Parathyroid adenoma (tissue), 2 donors: ENCODE data around the gene ERBB2.

Experiments
- H2AFZ ChIP-seq: fragments of 300-600 bp; sonication (generic); one replicate; pipeline ENCODE4 v1.7.0; 2017; ENCODE audit warnings: antibody characterized with exemption, mild to moderate bottlenecking
- H3K27ac ChIP-seq: fragments of 300-600 bp; sonication (generic); one replicate; pipeline ENCODE4 v1.7.0; 2017
- H3K27me3 ChIP-seq: fragments of 300-600 bp; sonication (generic); one replicate; pipeline ENCODE4 v1.7.0; 2017; ENCODE audit warnings: low read length; ENCODE audit not compliant: control insufficient read depth, insufficient read depth
- H3K36me3 ChIP-seq: fragments of 300-600 bp; sonication (generic); one replicate; pipeline ENCODE4 v1.7.0; 2017; ENCODE audit warnings: low read length; ENCODE audit not compliant: control insufficient read depth, insufficient read depth
- H3K4me1 ChIP-seq: fragments of 300-600 bp; sonication (generic); one replicate; pipeline ENCODE4 v1.7.0; 2017; ENCODE audit warnings: control low read depth
- H3K4me2 ChIP-seq: fragments of 300-600 bp; sonication (generic); one replicate; pipeline ENCODE4 v1.7.0; 2017; ENCODE audit warnings: low read length
- H3K4me3 ChIP-seq: fragments of 300-600 bp; sonication (generic); one replicate; pipeline ENCODE4 v1.7.0; 2017; ENCODE audit warnings: low read depth, low read length
- H3K79me2 ChIP-seq: fragments of 300-600 bp; sonication (generic); one replicate; pipeline ENCODE4 v1.7.0; 2017; ENCODE audit warnings: control low read depth
- H3K9ac ChIP-seq: fragments of 300-600 bp; sonication (generic); one replicate; pipeline ENCODE4 v1.7.0; 2017; ENCODE audit warnings: mild to moderate bottlenecking
- H3K9me3 ChIP-seq: fragments of 300-600 bp; sonication (generic); one replicate; pipeline ENCODE4 v1.7.0; 2017; ENCODE audit warnings: low read length; ENCODE audit not compliant: control insufficient read depth
- CTCF ChIP-seq: fragments of 300-600 bp; sonication (generic); IDR thresholded peaks from one replicate; pipeline ENCODE4 v1.7.0; 2017; ENCODE audit warnings: antibody characterized with exemption, mild to moderate bottlenecking
- donor health status: primary hyperparathyroidism.

Gene ERBB2

GRCh38 chr17:39715375-39716072 lies 15.7 kb downstream of the ERBB2 start:
- Histone ChIP-seq H3K27ac (no peak overlapping the region), H3K36me3 (no peaks in the 10 kb centered on the region), H3K4me2 (no peak overlapping the region), H2AFZ (no peak overlapping the region), H3K79me2 (no peaks in the 10 kb centered on the region), H3K9ac (no peak overlapping the region), H3K27me3 (no peaks in the 10 kb centered on the region), H3K9me3 (no peaks in the 10 kb centered on the region), H3K4me1 (no peaks in the 10 kb centered on the region), H3K4me3 (no peak overlapping the region)
- TF ChIP-seq CTCF, result no peak

- Histone ChIP-seq H3K9ac (no peak overlapping the region), H3K36me3 (no peaks in the 10 kb centered on the region), H3K27ac (no peak overlapping the region), H3K9me3 (no peaks in the 10 kb centered on the region), H3K4me2 (no peak overlapping the region), H3K4me3 (no peak overlapping the region), H3K79me2 (no peaks in the 10 kb centered on the region), H3K27me3 (no peaks in the 10 kb centered on the region), H2AFZ (no peak overlapping the region), H3K4me1 (no peaks in the 10 kb centered on the region)
- no peak for TF ChIP-seq CTCF
These were observed 16.4 kb downstream of the ERBB2 start for GRCh38 chr17:39716073-39716818.

- no peak overlapping the region for H3K4me2 ChIP-seq
- no peaks in the 10 kb centered on the region for H3K79me2 ChIP-seq
- no peaks in the 10 kb centered on the region for H3K36me3 ChIP-seq
- no peaks in the 10 kb centered on the region for H3K4me1 ChIP-seq
- TF ChIP-seq CTCF, result no peak
- H3K9ac ChIP-seq, result no peak overlapping the region
- H3K4me3 ChIP-seq, result no peak overlapping the region
- H3K27ac ChIP-seq, result no peak overlapping the region
- no peaks in the 10 kb centered on the region for H3K27me3 ChIP-seq
- no peak overlapping the region for H2AFZ ChIP-seq
- no peaks in the 10 kb centered on the region for H3K9me3 ChIP-seq
These were observed 17.1 kb downstream of the ERBB2 start for GRCh38 chr17:39716879-39717536.

GRCh38 chr17:39717660-39718059 lies 17.8 kb downstream of the ERBB2 start:
- no peak for TF ChIP-seq CTCF
- Histone ChIP-seq H3K79me2 (no peaks in the 10 kb centered on the region), H3K4me2 (no peak overlapping the region), H2AFZ (no peak overlapping the region), H3K27ac (no peak overlapping the region), H3K27me3 (no peaks in the 10 kb centered on the region), H3K9me3 (no peaks in the 10 kb centered on the region), H3K4me1 (no peaks in the 10 kb centered on the region), H3K36me3 (no peaks in the 10 kb centered on the region), H3K9ac (no peak overlapping the region), H3K4me3 (no peak overlapping the region)
